HG03280 (cell line): Measurements from ENCODE around the gene KRT71.
"Not testable (repeated sequence)": the region's sequence is repeated elsewhere in the genome, so short reads cannot be mapped to it uniquely, and the experiment has no call there.

Source experiments
- ATAC-seq: cut with Tn5 transposase; IDR thresholded peaks from one replicate; pipeline ENCODE4 v1.9.1; 2021; ENCODE audit warnings: mild to moderate bottlenecking, moderate library complexity; ENCODE audit not compliant: unreplicated experiment

KRT71 gene

DNA sequence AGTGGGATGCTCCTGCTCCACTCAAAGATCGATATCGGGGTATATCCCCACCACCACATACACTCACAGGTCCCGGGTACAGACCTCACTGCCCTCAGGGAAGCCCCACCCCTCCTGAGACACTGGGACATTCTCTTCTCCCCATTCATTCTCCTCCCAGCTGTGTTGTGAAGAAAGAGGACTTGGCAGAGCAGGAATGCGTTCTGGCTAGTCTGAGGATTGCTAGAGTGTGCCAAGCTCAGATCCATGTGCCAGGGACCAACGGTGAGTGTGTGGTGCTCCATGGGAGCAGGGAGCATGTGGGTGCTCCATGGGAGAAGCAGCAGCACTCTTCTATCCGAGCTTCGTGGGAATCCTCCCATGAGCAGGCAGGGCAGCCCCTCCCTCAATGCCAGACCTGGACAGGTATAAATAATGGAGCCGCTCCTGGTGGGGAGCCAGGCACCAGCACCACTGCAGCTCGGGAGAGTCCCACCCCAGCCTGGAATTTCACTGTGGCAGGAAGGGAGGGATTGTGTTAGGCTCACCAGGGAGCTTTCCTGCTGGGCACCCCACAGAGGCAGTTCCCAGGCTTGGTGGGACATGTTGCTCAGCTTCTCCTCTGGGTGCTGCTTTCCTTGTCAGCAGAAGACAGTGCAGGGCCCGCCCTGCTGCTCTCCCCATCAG lies 30.5 kb downstream of the KRT71 start:
- no peak for ATAC-seq

- no peak for ATAC-seq
Measured at GRCh38 chr12:52521568-52522266, 31.2 kb downstream of the KRT71 start.

DNA sequence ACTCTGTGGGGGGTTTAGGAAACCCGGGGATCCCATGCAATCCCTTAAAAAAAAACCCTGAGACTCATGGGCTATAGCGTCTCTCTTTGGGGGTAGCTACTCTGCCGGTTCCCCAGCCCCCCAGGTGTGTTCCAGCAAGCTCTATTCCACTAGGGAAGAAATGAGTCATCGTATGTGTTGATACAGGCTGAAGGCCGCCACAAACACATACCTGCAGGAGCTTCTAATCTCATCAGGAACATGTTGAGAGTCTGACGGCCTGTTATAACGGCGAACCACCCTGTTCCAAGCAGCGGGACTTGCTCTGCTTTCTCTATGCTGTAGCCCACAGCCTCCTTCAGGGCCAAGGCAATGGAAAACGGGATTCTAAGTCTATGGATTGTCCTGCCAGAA lies 31.8 kb downstream of the KRT71 start:
- no peak for ATAC-seq

GRCh38 chr12:52519826-52520662 lies 32.9 kb downstream of the KRT71 start, which contains the start of gene KRT5:
KRT5 (minus strand) TSS chr12:52520394; CDS start chr12:52520296, 98 bp downstream.
- no peak for ATAC-seq

DNA sequence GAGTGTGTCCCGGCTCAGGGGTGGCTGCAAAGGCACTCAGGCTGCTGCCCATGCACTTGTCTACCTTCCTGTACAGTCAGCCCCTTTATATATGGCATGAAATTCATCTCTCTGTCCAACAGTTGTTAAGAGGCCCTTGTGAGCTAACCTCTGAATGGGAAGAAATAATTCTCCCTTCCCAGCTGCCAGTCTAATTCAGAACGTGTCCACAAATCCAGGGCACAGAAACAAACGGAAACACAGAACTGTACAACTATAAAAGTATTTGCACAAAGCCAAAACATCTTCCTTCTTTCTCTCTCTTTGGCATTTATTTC lies 33.6 kb downstream of the KRT71 start:
- no peak for ATAC-seq

DNA sequence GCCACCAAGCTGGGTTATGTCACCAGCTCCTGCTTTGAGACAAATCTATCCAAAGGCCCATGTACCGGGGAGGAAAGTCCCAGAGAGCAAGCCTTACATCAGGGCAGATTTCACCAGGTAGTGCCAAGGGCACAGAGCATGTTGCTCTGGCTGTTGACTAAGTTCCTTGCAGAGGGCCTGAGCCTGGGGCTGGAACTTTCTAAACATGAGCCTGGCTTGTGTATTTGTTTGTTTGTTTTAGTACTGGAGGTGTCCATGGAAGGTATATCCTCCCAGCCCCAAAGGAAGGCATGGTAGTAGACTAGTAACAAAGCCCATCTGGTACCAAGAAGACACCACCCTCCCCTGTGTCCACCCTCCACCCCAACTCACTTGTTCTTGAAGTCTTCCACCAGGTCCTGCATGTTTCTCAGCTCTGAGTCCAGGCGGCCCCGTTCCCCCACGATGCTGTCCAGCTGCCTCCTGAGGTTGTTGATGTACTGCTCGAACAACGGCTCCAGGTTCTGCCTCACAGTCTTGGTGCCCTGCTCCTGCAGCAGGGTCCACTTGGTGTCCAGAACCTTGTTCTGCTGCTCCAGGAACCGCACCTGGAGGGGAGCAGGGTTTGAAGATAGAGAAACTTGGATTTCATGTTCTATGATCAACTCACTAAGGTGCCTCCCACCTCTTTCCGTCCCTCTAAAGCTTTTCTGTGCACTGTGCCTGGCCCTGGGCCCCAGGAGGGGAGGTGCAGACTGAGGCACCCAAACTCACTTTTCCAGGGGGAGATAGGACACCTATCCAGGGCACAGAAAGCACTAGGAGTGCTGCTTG lies 34.2 kb downstream of the KRT71 start:
- no peak for ATAC-seq

GRCh38 chr12:52517888-52518287 lies 35.1 kb downstream of the KRT71 start:
- ATAC-seq: no peak

DNA sequence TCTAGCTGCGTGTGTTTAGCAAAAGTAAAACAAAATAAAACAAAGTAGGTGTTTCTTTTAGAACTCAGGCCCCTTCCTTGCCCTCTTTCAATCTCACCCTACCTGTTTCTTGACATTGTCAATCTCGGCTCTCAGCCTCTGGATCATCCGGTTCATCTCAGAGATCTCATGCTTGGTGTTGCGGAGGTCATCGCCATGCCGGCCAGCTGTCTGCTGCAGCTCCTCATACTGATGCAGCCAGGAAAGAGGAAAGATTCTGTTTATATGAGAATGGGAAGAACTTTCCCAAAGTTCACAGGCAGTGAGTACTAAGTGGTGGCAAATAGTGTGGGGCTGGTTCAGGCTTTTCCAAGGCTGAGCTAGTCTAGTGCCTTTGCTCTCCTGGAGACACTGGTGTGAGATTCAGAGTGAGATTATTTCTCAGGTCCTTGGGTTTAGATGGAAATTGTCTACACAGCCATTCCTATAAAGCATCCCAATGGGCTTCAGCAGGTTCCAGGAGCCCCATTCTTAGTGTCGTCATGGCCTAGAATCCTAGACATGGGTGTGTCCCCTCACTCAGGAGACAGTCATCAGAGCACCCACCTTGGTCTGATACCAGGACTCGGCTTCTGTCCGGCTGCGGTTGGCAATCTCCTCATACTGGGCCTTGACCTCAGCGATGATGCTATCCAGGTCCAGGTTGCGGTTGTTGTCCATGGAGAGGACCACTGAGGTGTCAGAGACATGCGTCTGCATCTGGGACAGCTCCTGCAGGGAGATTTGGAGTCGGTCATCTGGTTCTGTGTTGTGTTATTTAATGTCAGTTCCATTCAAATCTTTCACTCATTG lies 35.7 kb downstream of the KRT71 start:
- no peak for ATAC-seq

- ATAC-seq: no peak
Measured at GRCh38 chr12:52515927-52516831, 36.8 kb downstream of the KRT71 start.

- no peak for ATAC-seq
Measured at GRCh38 chr12:52515319-52515646, 37.7 kb downstream of the KRT71 start.

DNA sequence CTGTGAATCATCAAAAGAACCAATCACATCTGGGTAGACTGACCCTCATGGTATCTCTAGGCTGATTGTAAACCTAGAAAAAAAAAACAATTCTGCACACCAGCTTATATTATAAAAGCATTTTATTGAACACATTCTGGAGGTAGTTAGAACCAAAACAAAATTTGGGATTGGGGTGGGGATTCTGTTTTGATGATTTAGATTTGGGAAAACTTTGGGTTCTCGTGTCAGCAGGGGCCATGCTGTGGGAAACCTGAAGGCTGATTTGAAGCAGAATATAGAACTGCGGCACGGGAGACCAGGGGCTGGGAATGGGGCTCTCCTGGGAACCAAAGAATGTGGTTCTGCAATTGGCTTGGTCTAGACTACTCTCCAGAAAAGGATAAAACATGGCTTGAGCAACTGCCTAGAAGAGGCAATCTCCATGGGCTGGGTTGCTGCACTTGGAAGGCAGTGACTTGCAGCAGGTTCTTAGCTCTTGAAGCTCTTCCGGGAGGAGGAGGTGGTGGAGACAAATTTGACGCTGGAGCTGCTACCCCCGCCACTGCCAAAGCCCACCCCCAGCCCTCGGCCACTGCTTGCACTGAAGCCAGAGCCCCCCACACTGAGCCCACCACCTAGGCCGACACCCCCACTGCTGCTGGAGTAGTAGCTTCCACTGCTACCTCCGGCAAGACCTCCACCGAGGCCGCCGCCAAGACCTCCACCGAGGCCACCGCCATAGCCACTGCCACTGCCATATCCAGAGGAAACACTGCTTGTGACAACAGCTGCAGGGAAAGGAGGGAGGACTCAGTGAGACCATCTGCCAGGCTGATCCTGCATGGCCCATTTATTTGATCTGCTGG lies 38.2 kb downstream of the KRT71 start:
- ATAC-seq: no peak

- no peak for ATAC-seq
Measured at GRCh38 chr12:52513736-52514135, 39.2 kb downstream of the KRT71 start.

- ATAC-seq: no peak
Measured at GRCh38 chr12:52508211-52508610, 44.7 kb downstream of the KRT71 start.

GRCh38 chr12:52506858-52507715 lies 45.9 kb downstream of the KRT71 start:
- no peak for ATAC-seq

DNA sequence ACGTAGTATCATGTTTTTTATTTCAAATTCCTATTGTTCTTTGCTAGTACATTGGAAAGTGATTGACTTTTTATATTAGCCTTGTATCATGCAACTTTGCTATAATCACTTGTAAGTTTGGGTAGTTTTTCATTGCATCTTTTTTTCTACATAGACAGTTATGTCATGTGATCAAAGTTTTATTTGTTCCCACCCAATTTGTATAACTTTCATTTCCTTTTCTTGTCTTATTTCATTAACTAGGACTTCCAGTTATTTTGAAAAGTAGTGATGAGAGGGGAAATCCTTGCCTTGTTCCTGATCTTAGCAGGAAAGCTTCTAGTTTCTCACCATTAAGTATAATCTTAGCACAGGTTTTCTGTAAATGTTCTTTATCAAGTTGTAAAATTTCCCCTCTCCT lies 50.1 kb downstream of the KRT71 start:
- no peak for ATAC-seq

DNA sequence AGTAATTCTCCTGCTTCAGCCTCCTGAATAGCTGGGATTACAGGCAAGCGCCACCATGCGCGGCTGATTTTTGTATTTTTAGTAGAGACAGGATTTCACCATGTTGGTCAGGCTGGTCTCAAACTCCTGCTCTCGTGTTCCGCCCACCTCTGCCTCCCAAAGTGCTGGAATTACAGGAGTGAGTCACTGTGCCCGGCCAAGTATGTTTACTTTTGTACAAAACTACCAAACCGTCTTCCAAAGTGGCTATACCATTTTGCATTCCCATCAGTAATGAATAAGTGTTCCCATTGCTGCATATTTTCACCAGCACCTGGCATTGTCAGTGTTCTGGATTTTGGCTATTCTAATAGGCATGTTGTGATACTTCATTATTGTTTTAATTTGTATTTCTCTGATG lies 51.5 kb downstream of the KRT71 start:
- no peak for ATAC-seq

DNA sequence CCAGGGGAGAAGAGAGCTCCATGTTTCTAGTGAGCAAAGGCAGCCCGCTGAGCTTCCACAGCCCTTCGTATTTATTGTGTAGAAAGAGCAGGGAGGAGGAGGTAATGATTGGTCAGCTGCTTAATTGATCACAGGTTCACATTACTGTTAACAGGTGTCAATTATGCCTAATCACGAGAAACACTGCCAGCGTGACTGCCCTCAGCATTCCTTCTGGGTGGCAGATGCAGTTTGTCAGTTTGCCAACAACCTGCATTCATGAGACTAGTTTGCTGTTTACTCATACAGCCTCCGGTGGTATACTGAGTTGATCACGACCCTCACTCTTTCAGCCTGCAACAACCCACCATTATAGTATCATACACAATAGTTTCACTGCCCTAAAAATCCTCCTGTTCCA lies 52.4 kb downstream of the KRT71 start:
- not testable (repeated sequence) for ATAC-seq
